SJCRH30 (cell line): ENCODE measurements around the gene TSPAN3. TPM values are rescaled to one million over a fixed set of nuclear protein-coding genes. Genes with fewer than 3 reads are reported as not detected.

Experiments used
- DNase-seq, 2 experiments: peaks; one replicate each; pipeline ENCODE4 v3.0.0-alpha.2; 2015 to 2020
- H3K27ac ChIP-seq: fragments of 250-450 bp; sonication (Bioruptor Pico); 2 replicates; pipeline ENCODE4 v1.5.1; 2020; ENCODE audit warnings: mild to moderate bottlenecking, moderate library complexity
- H3K27me3 ChIP-seq: fragments of 250-450 bp; sonication (Bioruptor Pico); 2 replicates; pipeline ENCODE4 v1.5.1; 2020; ENCODE audit warnings: mild to moderate bottlenecking, moderate library complexity
- H3K36me3 ChIP-seq: fragments of 250-450 bp; sonication (Bioruptor Pico); 2 replicates; pipeline ENCODE4 v1.5.1; 2020; ENCODE audit warnings: mild to moderate bottlenecking, moderate library complexity
- H3K4me1 ChIP-seq: fragments of 250-450 bp; sonication (Bioruptor Pico); 2 replicates; pipeline ENCODE4 v1.5.1; 2020; ENCODE audit warnings: mild to moderate bottlenecking, moderate library complexity
- H3K4me3 ChIP-seq: fragments of 250-450 bp; sonication (Bioruptor Pico); 2 replicates; pipeline ENCODE4 v1.5.1; 2020; ENCODE audit warnings: mild to moderate bottlenecking, moderate library complexity
- H3K9me3 ChIP-seq: fragments of 250-450 bp; sonication (Bioruptor Pico); replicated peaks from 2 replicates; pipeline ENCODE4 v1.5.1; 2020; ENCODE audit warnings: mild to moderate bottlenecking, moderate library complexity
- total RNA-seq: library from RNA; depleted of rRNA; stranded (reverse); fragments of >200 nt; shearing (Covaris generic); gene quantifications from 2 replicates; pipeline ENCODE4 v1.2.3, GENCODE V29; 2014; rRNA removed

The TSPAN3 gene
- 463 and 473 TPM in 2 replicates for total RNA-seq

- peak within 1 kb of the TSS; percentile 82 for H3K27ac ChIP-seq
- no peaks in the 10 kb centered on the region for H3K9me3 ChIP-seq
- H3K27me3 ChIP-seq, result no peaks in the 10 kb centered on the region
- peaks cover 34% of the 10 kb centered on the region for H3K36me3 ChIP-seq
- peak; percentile 94 to 96 for DNase-seq
- H3K4me3 ChIP-seq, result peak within 1 kb of the TSS; percentile 88
- H3K4me1 ChIP-seq, result peaks cover 33% of the 10 kb centered on the region
Measured at GRCh38 chr15:77070495-77071304, at the start of gene TSPAN3. Gene TSPAN3, minus strand, starts transcription at chr15:77071109. Its CDS starts 155 bp downstream, at chr15:77070954.

DNA sequence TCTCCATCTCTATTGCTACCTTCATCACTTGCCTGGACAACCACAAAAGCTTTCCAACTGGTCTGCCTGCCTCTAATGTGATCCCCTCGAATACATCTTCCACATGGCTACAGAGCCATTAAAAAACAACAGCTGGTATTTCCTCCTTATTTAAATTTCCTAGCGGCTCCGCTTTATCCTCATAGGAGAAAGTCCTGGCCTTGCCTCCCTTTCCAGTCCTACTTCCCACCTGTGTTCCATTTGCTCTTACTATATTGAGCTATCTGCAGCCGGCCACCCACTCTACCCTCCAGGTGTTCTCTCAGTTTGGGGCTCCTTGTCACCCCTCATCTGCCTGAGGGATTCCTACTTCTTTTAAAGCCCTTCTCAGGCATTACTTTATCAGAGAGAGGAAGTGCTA lies 49.7 kb upstream of the TSPAN3 start:
- H3K9me3 ChIP-seq, result no peaks in the 10 kb centered on the region
- no peaks in the 10 kb centered on the region for H3K4me1 ChIP-seq
- no peak overlapping the region for H3K27ac ChIP-seq
- no peaks in the 10 kb centered on the region for H3K27me3 ChIP-seq
- DNase-seq, result no peak
- no peak overlapping the region for H3K4me3 ChIP-seq
- no peaks in the 10 kb centered on the region for H3K36me3 ChIP-seq

- no peaks in the 10 kb centered on the region for H3K27me3 ChIP-seq
- DNase-seq, result no peak
- H3K4me3 ChIP-seq, result no peak overlapping the region
- no peaks in the 10 kb centered on the region for H3K4me1 ChIP-seq
- no peaks in the 10 kb centered on the region for H3K36me3 ChIP-seq
- H3K27ac ChIP-seq, result no peak overlapping the region
- no peaks in the 10 kb centered on the region for H3K9me3 ChIP-seq
Measured at GRCh38 chr15:77119446-77119845, 48.5 kb upstream of the TSPAN3 start.

- Histone ChIP-seq H3K4me3 (no peak overlapping the region), H3K27ac (no peak overlapping the region), H3K9me3 (no peaks in the 10 kb centered on the region), H3K27me3 (no peaks in the 10 kb centered on the region), H3K36me3 (no peaks in the 10 kb centered on the region), H3K4me1 (no peaks in the 10 kb centered on the region)
- DNase-seq, result peak; percentile 39 to 78
Measured at GRCh38 chr15:77118882-77119321, 48.0 kb upstream of the TSPAN3 start.

GRCh38 chr15:77115179-77115578 lies 44.3 kb upstream of the TSPAN3 start:
- H3K27ac ChIP-seq, result no peak overlapping the region
- peaks cover 11% of the 10 kb centered on the region for H3K4me1 ChIP-seq
- H3K9me3 ChIP-seq, result no peaks in the 10 kb centered on the region
- no peaks in the 10 kb centered on the region for H3K27me3 ChIP-seq
- no peaks in the 10 kb centered on the region for H3K36me3 ChIP-seq
- DNase-seq, result no peak
- no peak overlapping the region for H3K4me3 ChIP-seq

DNA sequence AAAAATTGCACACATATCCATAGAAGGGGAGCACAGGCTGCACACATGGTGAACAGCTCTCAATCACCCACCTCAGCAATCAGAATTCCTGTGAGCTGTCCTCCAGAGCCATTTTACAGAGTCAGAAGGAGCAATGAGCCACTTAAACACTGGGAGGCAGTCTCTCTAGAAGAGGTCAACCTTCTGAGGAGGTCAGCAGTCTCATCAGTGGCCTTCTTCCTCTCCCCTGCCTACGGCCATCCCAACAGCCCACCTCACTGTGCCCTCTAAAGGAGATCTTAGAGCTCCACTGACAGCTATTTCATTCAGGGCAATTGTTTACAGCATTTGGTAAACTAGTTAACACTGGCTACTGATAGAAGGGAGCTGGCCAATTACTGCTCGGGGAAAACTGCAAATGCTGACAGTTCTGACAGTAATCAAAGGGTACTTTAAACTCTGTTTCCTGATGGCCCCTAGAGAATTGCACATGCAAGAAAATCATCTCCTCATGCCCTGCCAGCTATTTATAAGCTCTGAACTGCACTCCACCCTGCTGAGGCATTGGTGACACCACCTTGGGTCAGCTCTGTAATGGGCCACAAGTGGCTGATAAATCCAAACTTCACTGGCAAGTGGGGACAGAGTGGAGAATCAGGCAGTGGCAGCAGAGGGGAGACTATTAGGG lies 42.1 kb upstream of the TSPAN3 start:
- DNase-seq, result no peak

GRCh38 chr15:77111789-77112188 lies 40.9 kb upstream of the TSPAN3 start:
- no peaks in the 10 kb centered on the region for H3K36me3 ChIP-seq
- no peak for DNase-seq
- H3K9me3 ChIP-seq, result no peaks in the 10 kb centered on the region
- H3K27me3 ChIP-seq, result no peaks in the 10 kb centered on the region
- H3K27ac ChIP-seq, result no peak overlapping the region
- H3K4me3 ChIP-seq, result no peak overlapping the region
- peaks cover 19% of the 10 kb centered on the region for H3K4me1 ChIP-seq

More for the DNA sequence above, 42.1 kb upstream of the TSPAN3 start:
- Histone ChIP-seq H3K27ac (no peak overlapping the region), H3K27me3 (no peaks in the 10 kb centered on the region), H3K9me3 (no peaks in the 10 kb centered on the region), H3K4me3 (no peak overlapping the region), H3K36me3 (no peaks in the 10 kb centered on the region), H3K4me1 (peaks cover 11% of the 10 kb centered on the region)

DNA sequence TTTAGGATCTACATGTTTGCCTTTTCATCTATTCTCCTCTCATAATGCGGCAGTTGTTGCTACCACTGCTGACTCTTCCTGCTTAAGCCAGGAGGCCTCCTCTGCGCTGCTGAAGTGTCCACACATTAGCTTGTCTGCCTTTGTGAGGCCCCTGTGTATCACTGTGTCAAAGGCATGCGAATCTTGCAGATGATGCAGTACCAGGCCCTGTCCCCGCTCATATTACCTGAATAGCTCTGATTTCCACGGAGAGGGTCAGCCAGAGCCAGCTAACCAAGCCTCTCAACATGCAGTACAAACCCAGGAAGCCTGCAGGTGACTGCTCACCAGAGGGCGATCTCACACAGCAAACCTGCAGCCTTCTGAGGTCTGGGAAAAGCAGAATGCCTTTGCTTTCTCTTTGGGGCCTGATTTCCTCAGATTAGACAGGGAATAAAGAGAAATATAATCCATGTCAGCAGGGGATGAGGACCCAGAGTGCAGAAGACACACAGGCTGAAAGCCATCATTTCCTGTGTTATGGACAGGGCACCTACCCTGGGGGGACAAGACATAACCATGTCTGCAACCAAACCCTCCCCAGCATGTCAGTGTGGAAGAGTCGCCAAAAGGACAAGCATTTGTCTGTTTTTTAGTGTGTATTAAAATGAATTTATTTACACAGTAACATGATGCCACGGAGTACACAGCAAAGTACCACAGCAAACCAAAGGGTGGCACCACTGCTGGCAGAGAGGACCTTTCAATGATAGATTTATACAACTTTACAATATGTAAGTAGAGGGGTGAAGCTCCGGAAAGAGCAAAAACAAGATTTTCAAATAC lies 36.8 kb upstream of the TSPAN3 start:
- Histone ChIP-seq H3K4me1 (peaks cover 42% of the 10 kb centered on the region), H3K9me3 (no peaks in the 10 kb centered on the region), H3K27me3 (no peaks in the 10 kb centered on the region), H3K27ac (peak overlapping the region; percentile 9; the same call in 1 of the 2 replicates), H3K4me3 (no peak overlapping the region), H3K36me3 (no peaks in the 10 kb centered on the region)
- DNase-seq, result peak; percentile 83 to 92

DNA sequence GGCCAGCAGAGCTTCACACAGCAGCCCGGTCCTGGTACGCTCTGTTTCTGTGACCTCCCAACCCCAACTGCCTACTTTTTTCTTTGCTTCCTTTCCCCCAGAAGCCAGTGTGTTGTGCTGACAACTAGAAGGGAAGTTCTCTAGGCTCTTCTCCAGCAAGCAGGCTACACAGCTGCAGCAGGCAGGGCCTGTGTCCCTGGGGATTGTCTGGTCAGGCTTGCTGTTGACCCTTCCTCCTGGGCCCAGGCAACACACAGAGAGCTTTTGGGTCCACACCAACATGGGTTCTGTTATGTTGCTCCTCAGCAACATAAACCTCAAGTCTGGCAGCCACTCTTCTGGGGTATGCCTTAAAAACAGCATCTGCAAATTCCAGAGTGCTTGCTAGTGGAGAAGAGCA lies 36.2 kb upstream of the TSPAN3 start:
- Histone ChIP-seq H3K4me1 (peaks cover 42% of the 10 kb centered on the region), H3K4me3 (no peak overlapping the region), H3K9me3 (no peaks in the 10 kb centered on the region), H3K27me3 (no peaks in the 10 kb centered on the region), H3K36me3 (no peaks in the 10 kb centered on the region), H3K27ac (peak overlapping the region; percentile 9; the same call in 1 of the 2 replicates)
- DNase-seq, result peak; percentile 53 to 70

DNA sequence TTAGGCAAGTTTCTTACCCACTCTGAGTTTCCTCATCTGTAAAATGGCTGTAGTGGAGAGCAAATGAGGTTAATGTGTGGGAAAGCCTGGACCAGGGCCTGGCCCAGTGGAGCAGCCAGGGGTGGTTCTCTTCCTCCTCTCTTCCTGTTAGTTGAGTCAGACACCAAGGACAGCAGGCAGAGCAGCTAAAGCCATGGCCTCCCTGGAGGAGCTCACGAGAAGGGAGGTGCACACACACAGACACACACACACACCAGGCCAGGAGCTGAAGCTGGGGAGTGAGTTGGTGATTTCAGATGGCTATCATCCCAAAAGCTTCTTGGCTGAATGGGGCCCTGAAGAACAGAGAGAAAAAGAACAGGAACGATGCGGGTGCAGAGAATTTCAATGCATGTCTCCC lies 33.2 kb upstream of the TSPAN3 start:
- H3K27ac ChIP-seq, result no peak overlapping the region
- H3K36me3 ChIP-seq, result no peaks in the 10 kb centered on the region
- H3K4me1 ChIP-seq, result peaks cover 31% of the 10 kb centered on the region
- H3K27me3 ChIP-seq, result no peaks in the 10 kb centered on the region
- DNase-seq, result no peak
- no peaks in the 10 kb centered on the region for H3K9me3 ChIP-seq
- H3K4me3 ChIP-seq, result no peak overlapping the region

- Histone ChIP-seq H3K4me1 (peaks cover 47% of the 10 kb centered on the region), H3K36me3 (no peaks in the 10 kb centered on the region), H3K27ac (no peak overlapping the region), H3K27me3 (no peaks in the 10 kb centered on the region), H3K4me3 (no peak overlapping the region), H3K9me3 (no peaks in the 10 kb centered on the region)
- no peak for DNase-seq
Measured at GRCh38 chr15:77099741-77100463, 29.0 kb upstream of the TSPAN3 start.

- Histone ChIP-seq H3K27me3 (no peaks in the 10 kb centered on the region), H3K9me3 (no peaks in the 10 kb centered on the region), H3K4me3 (no peak overlapping the region), H3K4me1 (peaks cover 33% of the 10 kb centered on the region), H3K27ac (peak overlapping the region; percentile 84), H3K36me3 (no peaks in the 10 kb centered on the region)
- no peak for DNase-seq
Measured at GRCh38 chr15:77098572-77098971, 27.7 kb upstream of the TSPAN3 start.

DNA sequence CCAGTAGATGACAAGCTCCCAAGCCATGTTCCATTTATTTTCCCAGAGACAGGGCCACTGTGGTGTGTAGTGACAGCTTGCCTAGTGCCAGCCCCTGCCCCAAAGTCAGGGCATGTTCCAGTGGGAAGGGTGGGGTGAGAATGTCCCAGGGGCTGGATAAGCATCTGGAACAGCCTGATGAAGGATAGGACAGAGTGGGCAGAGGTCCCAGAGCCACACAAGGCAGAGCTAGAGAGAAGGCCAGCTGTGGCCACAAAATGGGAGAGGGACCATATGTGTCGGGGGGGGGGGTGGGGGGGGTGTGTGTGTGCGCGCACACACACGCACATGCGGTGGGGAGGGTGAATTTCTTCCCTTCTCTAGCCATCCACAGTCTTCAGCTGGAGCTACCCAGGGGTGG lies 27.0 kb upstream of the TSPAN3 start:
- no peak overlapping the region for H3K4me3 ChIP-seq
- H3K4me1 ChIP-seq, result peaks cover 30% of the 10 kb centered on the region

GRCh38 chr15:77097248-77097721 lies 26.4 kb upstream of the TSPAN3 start:
- Histone ChIP-seq H3K4me3 (no peak overlapping the region), H3K27me3 (no peaks in the 10 kb centered on the region), H3K9me3 (no peaks in the 10 kb centered on the region), H3K4me1 (peaks cover 30% of the 10 kb centered on the region), H3K36me3 (no peaks in the 10 kb centered on the region), H3K27ac (peak overlapping the region; percentile 84)
- DNase-seq, result peak; percentile 98 to 99

More for the DNA sequence above, 27.0 kb upstream of the TSPAN3 start:
- Histone ChIP-seq H3K27ac (peak overlapping the region; percentile 84), H3K36me3 (no peaks in the 10 kb centered on the region), H3K9me3 (no peaks in the 10 kb centered on the region), H3K27me3 (no peaks in the 10 kb centered on the region)
- DNase-seq, result peak; percentile 61 to 73
